Mononuclear cell (primary cell): ENCODE measurements around the gene SCYL1. TPM values are rescaled to one million over a fixed set of nuclear protein-coding genes. Genes with fewer than 3 reads are reported as not detected.
A peak's percentile ranks its signal among the peaks of the same experiment; 100 is the strongest.

ENCODE experiments used
- H3K27me3 ChIP-seq: 2 replicates; pipeline ENCODE4 v1.6.0; 2011; ENCODE audit warnings: low read length, control low read depth; ENCODE audit not compliant: insufficient read depth
- H3K4me1 ChIP-seq: 2 replicates; pipeline ENCODE4 v1.5.1; 2011; ENCODE audit warnings: mild to moderate bottlenecking, low read length, control low read depth; ENCODE audit not compliant: insufficient read depth
- H3K4me3 ChIP-seq: 2 replicates; pipeline ENCODE4 v1.5.1; 2011; ENCODE audit warnings: mild to moderate bottlenecking, low read length, moderate library complexity
- H3K9me3 ChIP-seq: 2 replicates; pipeline ENCODE4 v1.5.1; 2011; ENCODE audit warnings: low read depth, mild to moderate bottlenecking, control low read depth, low read length
- total RNA-seq: library from RNA; depleted of rRNA; stranded (reverse); fragments of >200 nt; gene quantifications from one replicate; pipeline ENCODE4 v1.2.3, GENCODE V29; 2012

Gene SCYL1
- total RNA-seq = 36.4 TPM

- Histone ChIP-seq H3K4me3 (peak within 1 kb of the TSS; percentile 69), H3K9me3 (no peaks in the 10 kb centered on the region), H3K4me1 (peaks cover 43% of the 10 kb centered on the region), H3K27me3 (no peaks in the 10 kb centered on the region)
Observed at GRCh38 chr11:65524741-65525545, at the start of gene SCYL1. SCYL1 (plus strand) TSS chr11:65525083; CDS start chr11:65525154, 71 bp downstream.

GRCh38 chr11:65476632-65477148 is 48.2 kb upstream of the SCYL1 start:
- Histone ChIP-seq H3K4me1 (peaks cover 53% of the 10 kb centered on the region), H3K9me3 (no peaks in the 10 kb centered on the region), H3K4me3 (peak overlapping the region; percentile 85), H3K27me3 (no peaks in the 10 kb centered on the region)

GRCh38 chr11:65477149-65477965 is 47.5 kb upstream of the SCYL1 start:
- H3K9me3 ChIP-seq = no peaks in the 10 kb centered on the region
- H3K4me3 ChIP-seq = peak overlapping the region; percentile 85
- H3K4me1 ChIP-seq = peaks cover 48% of the 10 kb centered on the region
- H3K27me3 ChIP-seq = no peaks in the 10 kb centered on the region

- no peaks in the 10 kb centered on the region for H3K27me3 ChIP-seq
- no peaks in the 10 kb centered on the region for H3K9me3 ChIP-seq
- H3K4me1 ChIP-seq = peaks cover 37% of the 10 kb centered on the region
- H3K4me3 ChIP-seq = no peak overlapping the region
Observed at GRCh38 chr11:65478388-65479183, 46.3 kb upstream of the SCYL1 start.

GRCh38 chr11:65479184-65480145 is 45.4 kb upstream of the SCYL1 start:
- Histone ChIP-seq H3K4me1 (peaks cover 37% of the 10 kb centered on the region), H3K4me3 (no peak overlapping the region), H3K9me3 (no peaks in the 10 kb centered on the region), H3K27me3 (no peaks in the 10 kb centered on the region)

GRCh38 chr11:65482306-65482850 is 42.5 kb upstream of the SCYL1 start:
- Histone ChIP-seq H3K4me3 (no peak overlapping the region), H3K27me3 (no peaks in the 10 kb centered on the region), H3K9me3 (no peaks in the 10 kb centered on the region), H3K4me1 (peaks cover 33% of the 10 kb centered on the region)

GRCh38 chr11:65485920-65486219 is 39.0 kb upstream of the SCYL1 start:
- Histone ChIP-seq H3K4me3 (no peak overlapping the region), H3K4me1 (peaks cover 36% of the 10 kb centered on the region), H3K9me3 (no peaks in the 10 kb centered on the region), H3K27me3 (no peaks in the 10 kb centered on the region)

GRCh38 chr11:65486570-65487466 is 38.1 kb upstream of the SCYL1 start:
- Histone ChIP-seq H3K4me1 (peaks cover 40% of the 10 kb centered on the region), H3K27me3 (no peaks in the 10 kb centered on the region), H3K9me3 (no peaks in the 10 kb centered on the region), H3K4me3 (no peak overlapping the region)

- H3K9me3 ChIP-seq = no peaks in the 10 kb centered on the region
- H3K27me3 ChIP-seq = no peaks in the 10 kb centered on the region
- H3K4me3 ChIP-seq = no peak overlapping the region
- H3K4me1 ChIP-seq = peaks cover 48% of the 10 kb centered on the region
Observed at GRCh38 chr11:65487467-65488272, 37.2 kb upstream of the SCYL1 start.

- H3K4me1 ChIP-seq = peaks cover 56% of the 10 kb centered on the region
- no peaks in the 10 kb centered on the region for H3K27me3 ChIP-seq
- no peak overlapping the region for H3K4me3 ChIP-seq
- H3K9me3 ChIP-seq = no peaks in the 10 kb centered on the region
Observed at GRCh38 chr11:65488273-65489034, 36.4 kb upstream of the SCYL1 start.

GRCh38 chr11:65489035-65489705 is 35.7 kb upstream of the SCYL1 start:
- peaks cover 63% of the 10 kb centered on the region for H3K4me1 ChIP-seq
- H3K9me3 ChIP-seq = no peaks in the 10 kb centered on the region
- no peak overlapping the region for H3K4me3 ChIP-seq

More at GRCh38 chr11:65489035-65489705, 35.7 kb upstream of the SCYL1 start:
- no peaks in the 10 kb centered on the region for H3K27me3 ChIP-seq
